Nephron progenitor cell (in vitro differentiated cells): ENCODE measurements around the gene UMAD1.
A peak's percentile ranks its signal among the peaks of the same experiment; 100 is the strongest.

Source experiments
- DNase-seq: peaks from one replicate; pipeline ENCODE4 v3.0.0; 2021
- H3K27ac Mint-ChIP-seq: 2 replicates; pipeline ENCODE4 v1.8.0; 2021; ENCODE audit warnings: mild to moderate bottlenecking, moderate library complexity, mixed read lengths
- H3K27me3 Mint-ChIP-seq: 2 replicates; pipeline ENCODE4 v1.8.0; 2021; ENCODE audit warnings: mild to moderate bottlenecking, low read depth, mixed read lengths; ENCODE audit not compliant: poor library complexity
- H3K36me3 Mint-ChIP-seq: 2 replicates; pipeline ENCODE4 v1.8.0; 2021; ENCODE audit warnings: low read depth, mixed read lengths
- H3K4me1 Mint-ChIP-seq: 2 replicates; pipeline ENCODE4 v1.8.0; 2021; ENCODE audit warnings: mixed read lengths
- H3K4me3 Mint-ChIP-seq: 2 replicates; pipeline ENCODE4 v1.8.0; 2021; ENCODE audit warnings: mild to moderate bottlenecking, moderate library complexity, mixed read lengths
- H3K9me3 Mint-ChIP-seq: 2 replicates; pipeline ENCODE4 v1.8.0; 2021; ENCODE audit warnings: mild to moderate bottlenecking, moderate library complexity, mixed read lengths
- TF ChIP-seq, protein P1 (sequence below): fragments of 200-600 bp; sonication (generic); IDR thresholded peaks from 2 replicates; pipeline ENCODE4 v1.5.0; 2021; ENCODE audit warnings: antibody characterized with exemption

Gene UMAD1

DNA sequence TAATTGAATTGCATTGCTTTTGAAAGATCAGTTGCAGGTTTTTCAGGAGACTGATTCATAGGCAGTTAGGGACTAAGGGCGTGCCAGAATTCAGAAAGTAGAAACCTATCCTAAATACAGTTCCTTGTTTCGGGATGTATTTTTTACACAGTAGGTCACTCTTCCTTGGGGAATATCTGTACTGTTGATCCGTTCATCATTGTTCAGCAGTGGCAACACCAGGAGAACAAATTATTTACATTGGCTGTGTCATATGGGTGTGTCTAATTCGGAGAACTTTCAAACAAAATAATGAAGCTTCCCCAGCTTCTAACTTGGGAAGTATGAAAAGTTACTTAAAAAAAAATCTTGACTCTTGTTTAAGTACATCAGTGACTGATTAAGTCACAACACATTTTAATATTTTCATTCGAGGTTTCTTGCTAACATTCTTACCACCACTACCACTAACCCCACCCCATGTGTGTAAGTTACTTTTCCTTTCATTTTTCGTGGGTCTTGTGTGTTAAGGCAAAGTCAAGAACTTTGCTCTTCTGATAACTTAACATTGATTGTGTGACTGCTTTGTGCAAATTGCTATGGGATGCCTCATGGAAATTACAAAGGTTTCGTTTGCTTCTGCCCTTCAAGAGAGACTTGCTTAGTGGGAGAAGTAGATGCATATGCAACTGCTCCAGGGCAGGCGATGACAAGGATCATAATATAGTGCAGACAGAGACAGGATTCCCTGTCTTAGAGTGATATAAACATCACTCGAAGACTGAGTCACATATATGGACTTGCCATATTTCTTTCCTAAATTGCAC is 121.6 kb downstream of the UMAD1 start:
- DNase-seq, result no peak
- Mint-ChIP-seq H3K4me3 (no peak overlapping the region), H3K9me3 (no peaks in the 10 kb centered on the region), H3K36me3 (no peaks in the 10 kb centered on the region), H3K4me1 (no peaks in the 10 kb centered on the region), H3K27me3 (no peaks in the 10 kb centered on the region), H3K27ac (no peak overlapping the region)
- TF ChIP-seq, protein P1, sequence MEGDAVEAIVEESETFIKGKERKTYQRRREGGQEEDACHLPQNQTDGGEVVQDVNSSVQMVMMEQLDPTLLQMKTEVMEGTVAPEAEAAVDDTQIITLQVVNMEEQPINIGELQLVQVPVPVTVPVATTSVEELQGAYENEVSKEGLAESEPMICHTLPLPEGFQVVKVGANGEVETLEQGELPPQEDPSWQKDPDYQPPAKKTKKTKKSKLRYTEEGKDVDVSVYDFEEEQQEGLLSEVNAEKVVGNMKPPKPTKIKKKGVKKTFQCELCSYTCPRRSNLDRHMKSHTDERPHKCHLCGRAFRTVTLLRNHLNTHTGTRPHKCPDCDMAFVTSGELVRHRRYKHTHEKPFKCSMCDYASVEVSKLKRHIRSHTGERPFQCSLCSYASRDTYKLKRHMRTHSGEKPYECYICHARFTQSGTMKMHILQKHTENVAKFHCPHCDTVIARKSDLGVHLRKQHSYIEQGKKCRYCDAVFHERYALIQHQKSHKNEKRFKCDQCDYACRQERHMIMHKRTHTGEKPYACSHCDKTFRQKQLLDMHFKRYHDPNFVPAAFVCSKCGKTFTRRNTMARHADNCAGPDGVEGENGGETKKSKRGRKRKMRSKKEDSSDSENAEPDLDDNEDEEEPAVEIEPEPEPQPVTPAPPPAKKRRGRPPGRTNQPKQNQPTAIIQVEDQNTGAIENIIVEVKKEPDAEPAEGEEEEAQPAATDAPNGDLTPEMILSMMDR, result no peak

DNA sequence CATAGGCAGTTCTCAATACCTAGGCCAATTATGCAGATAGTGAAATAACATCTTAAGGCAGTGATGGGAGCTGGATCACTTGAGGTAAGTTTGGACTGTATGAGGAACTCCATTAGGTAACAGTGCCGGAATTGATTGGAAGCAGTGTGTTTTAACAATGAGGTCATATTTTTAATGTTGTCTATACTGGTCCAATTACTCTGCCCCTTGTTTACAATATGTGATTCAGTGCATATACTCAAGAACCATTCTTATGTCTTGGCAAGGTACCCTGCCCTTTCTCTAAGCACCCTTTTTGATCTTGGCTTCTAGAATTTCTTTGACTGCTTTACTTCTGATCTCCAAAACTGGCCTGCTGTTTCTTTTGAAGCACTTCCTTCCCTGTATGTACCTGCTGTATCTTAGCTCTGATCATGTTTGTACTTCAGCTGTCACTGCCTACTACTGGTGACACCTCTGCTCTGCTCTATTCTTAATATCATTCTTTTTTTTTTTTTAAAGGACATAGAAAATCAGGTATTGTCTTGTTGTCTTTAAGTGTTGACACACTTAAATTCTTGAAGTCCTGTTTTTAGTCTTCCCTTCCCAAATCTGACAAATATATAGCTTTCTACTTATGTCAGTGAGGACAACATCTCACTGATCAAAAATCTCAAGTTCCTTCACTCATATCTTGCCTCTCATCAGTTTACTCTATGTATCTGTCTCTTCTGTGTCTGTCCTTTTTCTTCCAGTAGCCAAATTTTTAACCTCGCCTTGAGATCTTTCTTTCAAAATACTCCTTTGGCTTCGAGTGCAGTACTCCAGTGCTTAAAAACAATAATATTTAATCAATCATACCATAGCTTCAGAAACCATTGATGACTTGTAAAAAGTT is 124.2 kb downstream of the UMAD1 start:
- DNase-seq, result no peak
- no peak overlapping the region for H3K27ac Mint-ChIP-seq
- no peaks in the 10 kb centered on the region for H3K27me3 Mint-ChIP-seq
- TF ChIP-seq, protein P1, result no peak
- H3K4me1 Mint-ChIP-seq, result peaks cover 17% of the 10 kb centered on the region
- no peaks in the 10 kb centered on the region for H3K9me3 Mint-ChIP-seq
- no peak overlapping the region for H3K4me3 Mint-ChIP-seq
- H3K36me3 Mint-ChIP-seq, result no peaks in the 10 kb centered on the region

DNA sequence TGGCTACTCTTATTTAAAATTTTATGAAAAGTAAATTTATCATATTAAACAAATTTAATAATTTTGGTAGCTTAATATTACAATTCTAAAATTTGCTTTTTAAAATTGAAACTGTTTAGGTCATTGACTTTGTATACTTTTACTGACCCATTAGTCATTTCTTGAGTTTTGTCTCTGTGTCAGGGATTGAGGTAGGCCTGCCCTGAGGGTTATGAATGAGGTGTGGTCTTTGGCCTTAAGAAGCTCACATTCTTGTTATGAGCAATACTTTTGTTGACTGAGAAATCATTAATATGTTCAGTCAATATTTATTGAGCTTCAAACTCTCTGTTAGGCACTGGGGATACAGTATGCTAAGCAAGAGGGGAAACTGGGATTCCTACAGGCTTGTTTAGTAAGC is 124.9 kb downstream of the UMAD1 start:
- peaks cover 23% of the 10 kb centered on the region for H3K4me1 Mint-ChIP-seq

DNA sequence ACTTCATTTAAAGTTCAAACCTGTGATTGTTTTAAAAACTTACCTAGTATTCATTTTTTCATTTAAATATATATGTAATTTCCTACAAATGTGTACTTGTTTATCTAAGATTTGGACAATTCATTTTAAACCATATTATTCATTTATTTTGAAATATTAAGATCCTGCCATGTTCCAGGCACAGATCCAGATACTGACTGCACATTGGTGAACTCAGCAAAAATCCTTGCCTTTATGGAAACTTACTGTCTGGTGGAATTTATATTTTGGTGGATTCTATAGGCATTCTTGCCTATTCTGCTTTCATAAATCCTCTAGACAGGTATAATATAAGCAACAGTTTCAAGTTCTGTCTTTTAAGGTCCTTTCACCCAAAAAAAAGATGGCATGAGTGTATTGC is 126.1 kb downstream of the UMAD1 start:
- H3K27ac Mint-ChIP-seq, result no peak overlapping the region
- no peaks in the 10 kb centered on the region for H3K9me3 Mint-ChIP-seq
- peaks cover 27% of the 10 kb centered on the region for H3K4me1 Mint-ChIP-seq
- H3K4me3 Mint-ChIP-seq, result no peak overlapping the region
- no peaks in the 10 kb centered on the region for H3K27me3 Mint-ChIP-seq
- no peak for DNase-seq
- TF ChIP-seq, protein P1, result no peak
- H3K36me3 Mint-ChIP-seq, result no peaks in the 10 kb centered on the region

More for the DNA sequence above, 124.9 kb downstream of the UMAD1 start:
- TF ChIP-seq, protein P1, result no peak
- no peaks in the 10 kb centered on the region for H3K36me3 Mint-ChIP-seq
- H3K4me3 Mint-ChIP-seq, result no peak overlapping the region
- H3K9me3 Mint-ChIP-seq, result no peaks in the 10 kb centered on the region
- no peak for DNase-seq
- H3K27ac Mint-ChIP-seq, result no peak overlapping the region
- H3K27me3 Mint-ChIP-seq, result no peaks in the 10 kb centered on the region

DNA sequence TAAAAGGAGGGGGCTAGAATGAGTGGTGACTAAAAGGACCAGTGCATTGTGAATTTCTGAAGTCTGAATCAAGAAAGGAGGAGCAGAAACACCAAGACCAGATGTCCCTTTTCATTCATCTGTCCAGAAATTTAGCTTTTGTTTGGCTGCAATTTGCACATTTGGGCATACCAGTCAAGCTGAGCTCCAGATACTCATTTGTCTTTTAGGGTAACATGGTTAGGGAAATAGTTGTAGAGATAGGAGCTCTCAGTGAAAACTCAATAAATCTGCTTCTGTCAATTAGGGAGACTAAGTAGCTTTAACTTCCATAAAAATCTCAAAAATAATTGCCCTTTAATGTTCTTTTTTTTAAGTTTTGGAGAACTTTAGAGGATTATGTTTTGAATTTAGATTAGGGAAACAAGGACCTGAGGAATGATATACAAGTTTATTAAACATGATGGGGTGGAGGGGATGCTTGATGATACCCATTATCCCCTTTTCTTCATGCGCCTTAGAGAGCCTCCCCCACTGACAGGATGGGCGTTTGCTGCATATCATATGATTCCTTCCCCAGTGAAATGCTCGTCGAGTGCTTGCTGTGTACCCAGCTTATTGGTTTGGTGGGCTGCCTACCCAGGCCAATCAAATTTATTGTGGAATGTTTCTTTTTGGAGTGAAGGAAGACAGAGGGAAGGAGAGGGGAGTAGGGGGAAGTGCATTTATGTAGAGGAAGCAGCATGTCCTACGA is 128.6 kb downstream of the UMAD1 start:
- no peak for DNase-seq
- Mint-ChIP-seq H3K27me3 (no peaks in the 10 kb centered on the region), H3K36me3 (no peaks in the 10 kb centered on the region), H3K27ac (peak overlapping the region; percentile 63), H3K4me1 (peaks cover 39% of the 10 kb centered on the region), H3K4me3 (no peak overlapping the region), H3K9me3 (no peaks in the 10 kb centered on the region)
- TF ChIP-seq, protein P1, result no peak
